ENCODE measurements around the gene EIF4H.
A peak's percentile ranks its signal among the peaks of the same experiment; 100 is the strongest.
"Not testable (repeated sequence)": the region's sequence is repeated elsewhere in the genome, so short reads cannot be mapped to it uniquely, and the experiment has no call there.

The EIF4H gene

DNA sequence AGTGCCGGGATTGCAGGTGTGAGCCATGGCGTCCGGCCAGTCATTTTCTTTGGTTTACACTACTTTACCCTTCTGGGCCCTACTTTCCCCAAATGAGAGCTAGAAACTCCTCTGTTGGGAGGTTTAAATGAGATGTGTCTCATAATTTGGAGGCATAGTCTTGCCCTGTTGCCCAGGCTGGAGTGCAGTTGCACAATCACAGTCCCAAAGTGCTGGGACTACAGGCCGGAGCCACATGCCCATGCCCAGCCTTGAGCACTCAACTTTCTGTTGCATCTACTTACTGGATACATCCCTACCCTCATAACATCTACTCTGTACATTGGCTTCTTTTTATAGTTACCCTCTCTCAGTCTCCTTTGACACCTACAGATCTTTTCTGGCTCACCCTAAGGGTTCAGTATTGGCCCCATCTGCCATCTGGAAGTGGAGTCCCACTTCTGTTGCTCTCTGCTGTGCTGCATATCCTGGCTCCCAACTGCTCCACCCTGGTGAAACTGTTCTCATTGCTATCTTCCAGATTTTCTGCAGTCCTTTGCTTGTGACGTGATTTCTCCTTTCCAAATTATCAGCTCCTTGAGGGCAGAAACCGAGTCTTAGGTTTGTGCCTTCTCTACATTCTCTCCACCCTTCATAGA lies 8.4 kb downstream of the EIF4H start:
- Mint-ChIP-seq H3K4me1 (ENCODE audit: low read depth) (peaks cover 52% of the 10 kb centered on the region), H3K36me3 (ENCODE audit: low read depth) (peaks cover 39% of the 10 kb centered on the region), H3K9me3 (no peaks in the 10 kb centered on the region), H3K4me3 (no peak overlapping the region), H3K27me3 (ENCODE audit: low read depth) (no peaks in the 10 kb centered on the region), H3K27ac (no peak overlapping the region)
- no peak for DNase-seq (ENCODE audit: low spot score)

DNA sequence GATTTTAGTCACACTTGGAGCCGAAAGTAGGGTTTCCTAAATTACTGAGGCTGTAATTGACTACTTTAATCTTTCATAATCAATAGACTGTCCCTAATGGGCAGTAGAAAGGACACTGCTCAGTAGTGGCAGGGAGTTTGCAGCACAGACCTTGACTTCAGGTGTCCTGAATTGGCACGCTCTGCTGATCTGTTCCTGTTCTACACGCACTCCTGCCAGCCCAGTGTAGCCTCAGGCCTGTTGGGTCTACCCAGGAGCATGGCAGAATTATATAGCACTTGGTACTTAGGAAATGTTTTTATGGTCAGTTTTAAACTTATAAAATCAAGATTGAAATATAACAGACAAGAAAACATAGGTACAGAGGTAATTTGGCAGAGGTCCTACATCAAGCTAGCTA lies 9.0 kb downstream of the EIF4H start:
- no peaks in the 10 kb centered on the region for H3K9me3 Mint-ChIP-seq
- peaks cover 40% of the 10 kb centered on the region for H3K36me3 Mint-ChIP-seq (ENCODE audit: low read depth)
- no peak for DNase-seq (ENCODE audit: low spot score)
- H3K4me1 Mint-ChIP-seq (ENCODE audit: low read depth) = peaks cover 48% of the 10 kb centered on the region
- H3K27ac Mint-ChIP-seq = peak overlapping the region; percentile 55
- H3K27me3 Mint-ChIP-seq (ENCODE audit: low read depth) = no peaks in the 10 kb centered on the region
- H3K4me3 Mint-ChIP-seq = no peak overlapping the region

DNA sequence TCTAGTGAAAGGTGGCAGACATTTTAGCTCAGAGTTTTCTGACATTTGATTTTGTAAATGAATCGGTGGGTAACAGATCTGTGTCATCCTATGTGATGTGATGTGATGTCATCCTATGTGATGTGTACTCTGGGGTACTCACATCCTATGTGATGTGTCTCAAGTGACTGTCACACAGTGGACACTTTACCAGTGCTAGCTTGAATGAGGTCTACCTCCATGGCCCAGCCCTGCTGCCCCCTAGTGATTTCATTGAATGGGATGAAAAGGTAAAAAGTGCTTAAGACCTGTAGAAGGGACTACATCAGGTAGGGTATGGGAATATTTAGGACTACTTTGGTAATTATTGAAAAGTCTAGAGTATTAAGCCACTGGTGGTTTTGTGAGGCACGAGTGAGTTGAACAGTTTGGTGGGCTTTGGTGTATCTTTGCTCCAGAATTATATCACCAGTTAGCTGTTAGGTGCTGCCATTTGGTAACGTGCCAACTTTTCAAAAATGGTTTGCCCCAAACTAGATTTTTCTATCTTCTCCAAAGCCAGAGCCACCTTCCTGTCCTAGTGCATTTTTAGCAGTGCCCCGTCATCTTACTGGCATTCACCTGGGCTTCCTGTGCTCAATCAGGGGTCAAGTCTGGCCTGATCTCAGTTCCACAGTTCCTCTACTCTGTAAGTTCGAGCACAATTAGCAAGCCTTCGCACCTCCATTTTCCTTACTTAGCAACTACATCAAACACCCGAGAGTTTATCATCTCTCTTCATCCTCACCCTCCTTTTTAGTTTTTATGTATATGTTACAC lies 9.7 kb downstream of the EIF4H start:
- Mint-ChIP-seq H3K4me1 (ENCODE audit: low read depth) (peaks cover 44% of the 10 kb centered on the region), H3K27ac (peak overlapping the region; percentile 55), H3K27me3 (ENCODE audit: low read depth) (no peaks in the 10 kb centered on the region), H3K9me3 (no peaks in the 10 kb centered on the region), H3K36me3 (ENCODE audit: low read depth) (peaks cover 44% of the 10 kb centered on the region), H3K4me3 (no peak overlapping the region)
- peak; percentile 22 for DNase-seq (ENCODE audit: low spot score)

DNA sequence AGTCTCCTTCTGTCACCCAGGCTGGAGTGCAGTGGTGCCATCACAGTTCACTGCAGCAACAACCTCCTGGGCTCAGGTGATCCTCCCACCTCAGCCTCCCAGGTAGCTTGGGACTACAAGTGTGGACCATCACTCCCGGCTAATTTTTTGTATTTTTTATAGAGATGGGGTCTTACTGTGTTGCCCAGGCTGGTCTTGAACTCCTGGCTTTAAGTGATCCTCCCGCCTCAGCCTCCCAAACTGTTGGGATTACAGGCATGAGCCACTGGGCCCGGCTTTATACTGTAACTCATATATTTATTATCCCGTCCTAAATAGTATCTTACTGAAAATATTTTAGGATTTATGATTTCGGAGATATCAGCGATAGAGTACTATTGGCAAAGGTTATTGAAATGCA lies 10.9 kb downstream of the EIF4H start:
- H3K36me3 Mint-ChIP-seq (ENCODE audit: low read depth) = peaks cover 52% of the 10 kb centered on the region
- no peak for DNase-seq (ENCODE audit: low spot score)
- no peaks in the 10 kb centered on the region for H3K9me3 Mint-ChIP-seq
- H3K4me1 Mint-ChIP-seq (ENCODE audit: low read depth) = peaks cover 40% of the 10 kb centered on the region
- no peaks in the 10 kb centered on the region for H3K27me3 Mint-ChIP-seq (ENCODE audit: low read depth)
- no peak overlapping the region for H3K27ac Mint-ChIP-seq
- H3K4me3 Mint-ChIP-seq = peak overlapping the region; percentile 9

DNA sequence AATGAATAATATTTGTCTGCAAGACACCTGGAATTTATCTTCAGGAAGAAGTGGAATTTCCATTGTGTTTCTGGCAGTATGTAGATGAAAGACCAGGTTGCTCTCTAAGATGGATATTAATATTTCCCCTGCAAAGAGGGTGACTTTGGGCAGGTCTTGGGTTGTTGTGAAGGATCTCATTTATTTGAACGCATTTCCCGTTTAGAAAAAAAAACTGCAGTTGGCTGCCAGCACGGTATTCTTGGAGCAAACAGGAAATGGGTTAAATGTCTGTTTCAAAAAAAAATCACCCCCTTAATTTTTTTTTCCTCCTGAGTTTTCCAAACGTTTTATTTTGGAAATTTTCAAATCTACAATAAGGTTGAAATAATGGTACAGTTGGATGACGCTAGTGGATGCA lies 11.5 kb downstream of the EIF4H start:
- no peaks in the 10 kb centered on the region for H3K9me3 Mint-ChIP-seq
- H3K27me3 Mint-ChIP-seq (ENCODE audit: low read depth) = no peaks in the 10 kb centered on the region
- no peak overlapping the region for H3K27ac Mint-ChIP-seq
- H3K4me3 Mint-ChIP-seq = peak overlapping the region; percentile 21
- DNase-seq (ENCODE audit: low spot score) = no peak
- peaks cover 37% of the 10 kb centered on the region for H3K4me1 Mint-ChIP-seq (ENCODE audit: low read depth)
- H3K36me3 Mint-ChIP-seq (ENCODE audit: low read depth) = peaks cover 58% of the 10 kb centered on the region

DNA sequence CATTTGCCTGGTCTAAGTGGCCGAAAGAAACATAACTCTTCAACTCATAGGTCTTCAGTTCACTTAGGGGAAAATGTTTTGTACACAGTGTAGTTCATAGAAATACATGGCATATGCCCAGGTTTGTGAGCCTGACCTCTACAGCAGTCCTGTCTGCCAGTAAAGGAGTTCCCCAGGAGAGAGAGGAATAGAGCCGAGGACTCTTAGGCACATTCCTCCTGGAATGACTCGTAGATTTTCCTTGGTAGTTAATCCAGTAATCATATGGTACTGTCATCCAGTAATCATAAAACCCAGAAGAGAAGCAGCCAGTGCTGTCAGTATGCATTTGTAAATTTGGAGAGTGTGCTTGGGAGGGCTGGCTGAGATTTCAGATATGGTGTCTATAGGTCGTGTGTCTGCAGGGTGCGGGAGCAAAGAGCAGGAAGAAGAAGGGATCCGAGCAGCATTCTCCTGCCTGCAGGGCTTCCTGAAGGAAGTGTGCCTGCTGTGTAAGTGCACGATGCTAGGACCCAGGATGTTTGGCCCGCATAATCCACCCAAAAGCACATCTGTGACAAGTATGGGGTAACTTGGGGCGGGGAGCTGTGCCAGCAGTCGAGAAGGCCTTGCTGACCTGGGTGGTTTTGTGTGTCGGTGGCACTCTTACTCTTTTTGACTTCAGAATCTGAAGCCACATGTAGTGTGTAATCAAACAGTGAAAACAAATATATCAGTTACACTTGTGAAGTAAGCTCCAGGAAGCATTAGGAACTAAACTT lies 13.9 kb downstream of the EIF4H start:
- peaks cover 64% of the 10 kb centered on the region for H3K36me3 Mint-ChIP-seq (ENCODE audit: low read depth)
- no peak for DNase-seq (ENCODE audit: low spot score)

DNA sequence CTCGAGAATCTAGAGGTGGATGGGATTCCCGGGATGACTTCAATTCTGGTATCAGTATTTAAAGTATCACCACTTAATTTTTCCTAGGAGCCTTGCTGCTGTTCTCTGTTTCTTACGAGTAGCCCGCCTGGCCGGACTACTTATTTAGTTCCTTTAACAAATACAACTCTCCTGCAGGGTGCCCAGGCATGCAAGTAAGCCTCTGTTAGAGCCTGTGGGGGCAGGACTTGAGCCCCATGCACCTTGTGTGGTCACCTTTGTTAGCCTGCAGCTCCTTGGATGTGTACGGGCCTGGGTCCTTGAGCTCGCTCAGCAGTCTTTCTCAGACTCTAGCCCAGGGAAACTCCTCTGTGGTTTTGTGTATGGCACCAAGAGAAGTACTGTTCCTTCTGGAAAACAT lies 16.1 kb downstream of the EIF4H start:
- peaks cover 75% of the 10 kb centered on the region for H3K36me3 Mint-ChIP-seq (ENCODE audit: low read depth)
- H3K27me3 Mint-ChIP-seq (ENCODE audit: low read depth) = no peaks in the 10 kb centered on the region
- peaks cover 9% of the 10 kb centered on the region for H3K4me1 Mint-ChIP-seq (ENCODE audit: low read depth)
- H3K27ac Mint-ChIP-seq = no peak overlapping the region
- H3K9me3 Mint-ChIP-seq = no peaks in the 10 kb centered on the region
- no peak for DNase-seq (ENCODE audit: low spot score)
- no peak overlapping the region for H3K4me3 Mint-ChIP-seq

More for the DNA sequence above, 13.9 kb downstream of the EIF4H start:
- Mint-ChIP-seq H3K4me3 (no peak overlapping the region), H3K27me3 (ENCODE audit: low read depth) (no peaks in the 10 kb centered on the region), H3K27ac (no peak overlapping the region), H3K9me3 (no peaks in the 10 kb centered on the region), H3K4me1 (ENCODE audit: low read depth) (peaks cover 26% of the 10 kb centered on the region)

DNA sequence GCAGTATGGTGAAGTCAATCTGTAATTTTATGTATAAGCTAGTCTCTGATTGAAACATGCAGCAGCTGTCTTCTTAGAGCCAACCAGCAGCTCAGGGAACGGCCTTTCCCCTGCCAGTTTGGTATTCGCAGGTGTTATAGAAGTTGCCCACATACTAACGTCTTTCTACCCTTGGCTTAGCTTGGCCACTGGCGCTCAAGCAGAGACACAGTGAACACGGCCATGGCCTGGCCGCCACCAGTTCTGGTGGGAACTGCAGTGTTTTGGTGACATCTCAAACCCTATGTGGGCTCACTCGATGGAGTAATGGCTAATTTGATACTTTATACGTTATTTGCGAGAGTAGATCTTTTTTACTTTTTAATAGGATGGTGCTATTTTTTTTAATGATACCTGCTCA lies 17.1 kb downstream of the EIF4H start:
- H3K27ac Mint-ChIP-seq = no peak overlapping the region
- no peaks in the 10 kb centered on the region for H3K27me3 Mint-ChIP-seq (ENCODE audit: low read depth)
- no peaks in the 10 kb centered on the region for H3K9me3 Mint-ChIP-seq
- H3K4me1 Mint-ChIP-seq (ENCODE audit: low read depth) = peaks cover 3% of the 10 kb centered on the region
- peaks cover 79% of the 10 kb centered on the region for H3K36me3 Mint-ChIP-seq (ENCODE audit: low read depth)
- DNase-seq (ENCODE audit: low spot score) = no peak
- H3K4me3 Mint-ChIP-seq = no peak overlapping the region

DNA sequence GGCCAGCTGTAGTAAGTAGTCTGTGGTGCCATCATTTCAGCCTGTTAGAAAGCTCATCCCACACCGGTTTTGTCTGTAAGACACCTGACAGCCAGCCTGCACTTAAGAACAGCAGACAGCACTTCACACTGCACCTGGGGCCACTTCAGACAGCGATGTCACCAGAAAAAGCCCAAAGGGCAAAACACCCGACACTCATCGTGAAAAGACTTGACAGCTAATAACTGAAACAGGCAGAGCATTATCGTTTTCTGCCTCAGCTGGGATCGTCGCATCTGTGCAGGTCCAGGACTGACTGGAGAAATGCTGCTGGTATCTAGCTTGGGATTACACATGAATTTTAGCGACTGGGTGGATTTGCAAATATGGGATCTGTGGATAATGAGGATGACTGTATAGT lies 18.9 kb downstream of the EIF4H start:
- no peak overlapping the region for H3K27ac Mint-ChIP-seq
- no peak for DNase-seq (ENCODE audit: low spot score)
- no peaks in the 10 kb centered on the region for H3K9me3 Mint-ChIP-seq
- H3K36me3 Mint-ChIP-seq (ENCODE audit: low read depth) = peaks cover 77% of the 10 kb centered on the region
- H3K27me3 Mint-ChIP-seq (ENCODE audit: low read depth) = no peaks in the 10 kb centered on the region
- no peak overlapping the region for H3K4me3 Mint-ChIP-seq
- no peaks in the 10 kb centered on the region for H3K4me1 Mint-ChIP-seq (ENCODE audit: low read depth)

DNA sequence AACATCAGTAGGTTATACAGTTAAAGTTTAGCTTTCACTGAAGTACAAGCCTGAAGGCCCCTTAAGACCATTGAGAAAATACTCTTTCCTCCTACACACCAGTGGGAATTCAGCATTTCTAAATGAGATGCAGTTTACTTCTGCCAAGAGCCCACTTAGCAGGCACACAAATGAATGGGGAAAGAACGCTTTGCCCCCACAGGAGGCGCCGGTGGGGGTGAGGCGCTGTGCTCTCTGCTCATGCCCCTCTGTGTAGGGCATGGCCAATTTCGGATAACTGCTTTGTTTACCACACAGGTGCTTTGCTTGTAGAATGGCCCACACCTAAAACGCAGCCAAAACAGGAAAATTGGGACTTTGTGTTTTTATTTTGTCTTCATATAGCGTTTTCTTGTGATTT lies 19.8 kb downstream of the EIF4H start:
- H3K4me1 Mint-ChIP-seq (ENCODE audit: low read depth) = no peaks in the 10 kb centered on the region
- no peaks in the 10 kb centered on the region for H3K9me3 Mint-ChIP-seq
- no peaks in the 10 kb centered on the region for H3K27me3 Mint-ChIP-seq (ENCODE audit: low read depth)
- H3K36me3 Mint-ChIP-seq (ENCODE audit: low read depth) = peaks cover 68% of the 10 kb centered on the region
- H3K27ac Mint-ChIP-seq = no peak overlapping the region
- H3K4me3 Mint-ChIP-seq = no peak overlapping the region
- no peak for DNase-seq (ENCODE audit: low spot score)

DNA sequence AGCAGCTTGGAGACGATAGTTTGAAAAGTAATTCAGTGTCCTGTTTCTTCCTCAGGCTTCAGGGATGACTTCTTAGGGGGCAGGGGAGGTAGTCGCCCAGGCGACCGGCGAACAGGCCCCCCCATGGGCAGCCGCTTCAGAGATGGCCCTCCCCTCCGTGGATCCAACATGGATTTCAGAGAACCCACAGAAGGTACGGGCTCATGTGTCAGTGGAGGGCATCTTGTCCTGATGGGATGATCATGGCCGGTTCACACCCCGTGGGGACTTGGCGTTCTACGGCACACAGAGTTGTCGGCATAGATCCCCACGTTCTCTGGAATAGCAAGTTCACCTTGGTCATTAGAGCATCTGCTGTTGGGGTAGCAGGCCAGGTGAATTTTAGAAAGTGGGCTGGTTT lies 20.5 kb downstream of the EIF4H start:
- Mint-ChIP-seq H3K27me3 (ENCODE audit: low read depth) (no peaks in the 10 kb centered on the region), H3K36me3 (ENCODE audit: low read depth) (peaks cover 66% of the 10 kb centered on the region), H3K4me1 (ENCODE audit: low read depth) (no peaks in the 10 kb centered on the region), H3K27ac (peak overlapping the region; percentile 47), H3K9me3 (no peaks in the 10 kb centered on the region), H3K4me3 (no peak overlapping the region)
- DNase-seq (ENCODE audit: low spot score) = no peak

DNA sequence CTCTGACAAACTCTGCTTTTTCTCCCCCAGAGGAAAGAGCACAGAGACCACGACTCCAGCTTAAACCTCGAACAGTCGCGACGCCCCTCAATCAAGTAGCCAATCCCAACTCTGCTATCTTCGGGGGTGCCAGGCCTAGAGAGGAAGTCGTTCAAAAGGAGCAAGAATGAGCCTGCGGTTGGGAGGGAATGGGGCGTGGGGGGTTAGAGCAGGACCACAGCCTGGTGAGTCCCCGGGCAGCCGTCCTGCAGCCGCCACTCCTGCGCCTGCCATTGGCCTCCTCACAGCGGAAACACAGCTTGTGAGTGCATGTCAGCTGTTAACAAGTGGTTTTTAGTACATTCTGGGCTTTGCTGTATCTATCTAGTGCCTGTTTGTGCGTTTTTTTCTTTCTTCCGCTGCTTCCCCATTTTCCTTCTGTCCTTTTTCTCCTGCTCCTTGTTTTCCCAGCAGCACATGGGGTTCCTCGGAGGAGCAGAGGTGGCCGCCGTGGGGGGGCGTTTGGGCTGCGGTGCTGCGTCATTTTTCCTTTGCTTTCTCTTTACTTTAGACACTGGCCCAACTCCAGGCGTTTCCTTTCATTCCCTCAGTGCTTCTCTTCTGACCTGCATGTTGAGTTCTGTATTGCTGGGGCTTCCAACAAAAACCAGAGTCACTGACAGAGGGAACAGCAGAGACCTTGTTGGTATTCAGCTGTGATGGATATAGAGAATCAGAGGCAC lies 21.1 kb downstream of the EIF4H start:
- not testable (repeated sequence) for H3K9me3 Mint-ChIP-seq; H3K27me3 Mint-ChIP-seq (ENCODE audit: low read depth); H3K27ac Mint-ChIP-seq; H3K4me1 Mint-ChIP-seq (ENCODE audit: low read depth); H3K4me3 Mint-ChIP-seq; DNase-seq (ENCODE audit: low spot score)
- peaks cover 61% of the 10 kb centered on the region for H3K36me3 Mint-ChIP-seq (ENCODE audit: low read depth)

DNA sequence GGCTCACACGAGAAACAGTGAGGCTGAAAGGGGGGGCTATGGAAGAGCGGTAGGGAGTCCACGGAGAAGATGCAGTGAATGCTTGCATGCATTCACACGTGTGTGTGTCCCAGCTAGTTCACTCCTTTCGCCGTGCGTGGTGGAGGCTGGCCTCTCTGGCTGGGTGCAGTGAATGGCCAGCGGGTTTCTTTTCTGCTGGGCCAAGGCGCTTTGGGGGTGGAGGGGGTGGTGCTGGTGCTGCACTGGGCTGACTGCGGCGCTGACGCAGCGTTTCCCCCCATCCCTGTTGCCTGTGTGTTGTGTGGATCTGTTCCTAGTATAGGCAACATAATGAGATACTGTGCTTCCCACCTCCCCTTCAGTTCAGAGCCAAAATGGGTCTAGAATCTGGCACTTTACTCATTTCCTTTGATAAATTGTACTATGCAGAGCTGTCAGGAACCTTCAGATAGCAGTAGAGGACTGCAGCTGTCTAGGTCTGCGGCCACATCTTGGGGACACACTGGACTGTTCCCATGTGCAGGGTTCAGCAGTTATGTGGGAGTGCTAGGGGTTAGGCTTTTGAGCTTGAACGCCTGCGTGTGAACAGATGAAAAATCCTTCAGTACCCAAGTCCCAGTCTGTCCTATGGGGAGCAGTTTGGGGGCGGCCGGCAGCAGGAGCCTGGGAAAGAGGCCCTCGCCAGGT lies 22.0 kb downstream of the EIF4H start:
- not testable (repeated sequence) for H3K27ac Mint-ChIP-seq; H3K4me3 Mint-ChIP-seq; H3K9me3 Mint-ChIP-seq; H3K4me1 Mint-ChIP-seq (ENCODE audit: low read depth); DNase-seq (ENCODE audit: low spot score); H3K27me3 Mint-ChIP-seq (ENCODE audit: low read depth)
- peaks cover 56% of the 10 kb centered on the region for H3K36me3 Mint-ChIP-seq (ENCODE audit: low read depth)
